ENCODE data around the gene IL15RA.

- TF ChIP-seq CTCF (IDR thresholded peaks at IDR 0.05) (no peak), ZFX (IDR thresholded peaks at IDR 0.05; ENCODE audit: borderline replicate concordance) (no peak)
These were observed 35.0 kb upstream of the IL15RA start for GRCh38 chr10:6012121-6012905.
